GM18873 (cell line): ENCODE results near the gene CACNB3.
"Not testable (repeated sequence)": the region's sequence is repeated elsewhere in the genome, so short reads cannot be mapped to it uniquely, and the experiment has no call there.

Experiments used
- ATAC-seq: cut with Tn5 transposase; IDR thresholded peaks from one replicate; pipeline ENCODE4 v1.9.1; 2021; ENCODE audit warnings: mild to moderate bottlenecking, moderate library complexity, moderate number of reproducible peaks; ENCODE audit not compliant: unreplicated experiment, low FRiP score

The CACNB3 gene

DNA sequence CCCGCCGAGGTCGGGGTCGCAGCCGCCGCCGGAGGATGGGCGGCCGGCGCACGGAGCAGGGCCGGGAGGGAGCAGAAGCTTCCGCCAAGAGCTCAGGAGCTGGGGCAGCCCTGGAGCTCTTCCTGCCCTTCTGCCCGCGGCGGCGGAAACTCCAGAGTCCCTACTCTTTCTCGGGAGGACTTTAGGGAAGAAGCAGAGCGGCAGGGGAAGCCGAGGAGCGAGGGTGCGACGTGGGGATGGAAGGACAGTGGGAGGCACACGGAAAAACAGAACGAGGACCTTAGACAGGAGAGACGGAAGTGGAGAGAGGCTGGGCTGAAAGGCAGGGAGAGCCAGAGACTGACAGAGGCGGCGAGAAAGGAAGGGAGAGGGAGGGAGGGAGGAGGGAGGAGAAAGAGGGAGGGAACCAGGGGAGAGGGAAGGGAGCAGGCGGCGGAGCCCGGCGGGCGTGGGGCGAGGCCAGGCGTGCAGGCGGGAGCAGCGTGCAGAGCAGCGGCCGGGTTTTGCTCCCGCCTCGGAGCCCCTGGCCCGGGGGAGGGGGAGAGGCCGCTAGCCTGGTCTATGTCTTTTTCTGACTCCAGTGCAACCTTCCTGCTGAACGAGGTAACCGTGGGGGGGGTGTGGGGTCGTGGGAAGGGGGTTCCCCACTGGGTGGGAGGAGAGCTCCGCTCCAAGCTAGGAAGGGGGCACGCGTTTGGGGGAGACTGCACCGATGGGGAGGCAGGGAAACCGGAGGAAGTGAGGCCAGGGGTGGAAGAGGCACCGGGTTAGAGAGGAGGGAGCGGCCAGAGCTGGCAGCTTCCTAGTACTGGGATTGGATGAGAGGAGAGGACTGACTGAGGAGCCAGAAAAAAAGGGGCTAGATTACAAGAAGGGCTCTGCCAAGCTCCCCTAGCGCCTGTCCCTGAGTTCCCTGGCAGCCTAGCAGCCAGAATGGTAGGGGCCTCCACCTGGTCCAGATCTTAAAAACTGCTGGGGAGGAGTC is 2.9 kb upstream of the CACNB3 start:
- ATAC-seq: no peak

DNA sequence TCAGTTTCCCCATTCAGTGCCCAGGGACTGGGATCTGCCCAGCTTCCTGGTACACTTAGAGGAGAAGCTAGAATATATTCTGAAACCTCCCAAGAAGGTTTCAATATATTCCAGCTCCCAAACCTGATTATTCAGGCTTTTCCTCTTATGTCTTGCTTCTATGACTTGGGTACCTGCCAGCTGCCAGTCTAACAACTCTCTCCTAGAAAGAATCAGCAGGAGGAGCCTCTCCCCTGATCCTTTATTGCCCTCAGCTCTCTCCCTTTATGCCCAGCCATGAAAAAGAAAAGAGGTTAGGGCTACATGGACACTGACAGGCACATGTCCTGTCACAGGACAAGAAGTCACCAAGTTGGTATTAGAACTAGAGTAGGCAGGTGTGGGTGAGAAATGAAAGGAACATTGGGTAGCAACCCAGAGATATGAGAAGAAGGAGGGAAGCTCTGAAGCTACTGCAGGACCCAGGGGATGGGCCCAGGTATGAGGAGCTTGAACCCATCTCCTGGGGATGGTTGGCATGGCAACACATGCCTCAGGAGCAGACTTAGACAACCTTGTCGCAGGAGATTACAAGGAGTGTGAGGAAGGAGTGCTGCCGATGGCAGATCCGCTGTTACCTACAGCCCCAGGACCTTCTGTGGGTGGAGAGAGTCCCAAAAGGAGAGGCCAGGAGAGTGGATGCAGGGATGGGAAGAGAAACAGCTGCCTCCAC is 2.0 kb upstream of the CACNB3 start:
- no peak for ATAC-seq

DNA sequence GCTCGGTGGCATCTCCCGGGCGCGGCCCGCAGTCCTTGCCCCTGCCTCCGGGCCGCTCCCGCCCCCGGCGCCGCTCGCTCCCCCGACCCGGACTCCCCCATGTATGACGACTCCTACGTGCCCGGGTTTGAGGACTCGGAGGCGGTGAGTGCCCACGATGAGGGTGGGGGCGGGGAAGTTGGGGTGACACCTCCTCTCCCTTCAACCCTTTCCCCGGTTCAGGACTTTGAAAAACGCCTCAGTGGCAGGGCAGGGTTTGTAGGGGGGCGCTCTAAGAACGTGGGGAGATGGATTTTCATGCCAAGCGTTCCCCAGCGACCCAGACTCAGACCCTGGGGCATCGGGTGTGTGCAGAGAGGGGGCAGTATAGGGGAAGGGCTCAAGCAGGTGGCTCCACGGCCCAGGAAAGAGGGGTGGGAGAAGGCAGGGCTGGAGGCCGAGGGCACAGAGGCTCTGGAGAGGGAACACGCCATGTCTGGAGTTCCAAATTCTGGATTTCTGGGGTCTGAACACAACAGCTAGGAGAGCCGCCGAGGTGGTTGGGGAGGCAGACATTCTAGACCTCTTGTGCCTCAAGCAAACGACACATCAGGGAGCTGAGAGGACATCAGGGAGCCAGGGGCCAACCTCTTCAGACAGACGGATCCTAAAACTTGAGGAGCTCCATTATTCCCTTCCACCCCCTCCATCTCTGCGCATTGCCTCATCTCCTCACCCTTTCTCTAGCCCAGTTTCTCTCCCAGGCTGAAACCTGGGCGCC is 715 bp downstream of the CACNB3 start:
- ATAC-seq: no peak

DNA sequence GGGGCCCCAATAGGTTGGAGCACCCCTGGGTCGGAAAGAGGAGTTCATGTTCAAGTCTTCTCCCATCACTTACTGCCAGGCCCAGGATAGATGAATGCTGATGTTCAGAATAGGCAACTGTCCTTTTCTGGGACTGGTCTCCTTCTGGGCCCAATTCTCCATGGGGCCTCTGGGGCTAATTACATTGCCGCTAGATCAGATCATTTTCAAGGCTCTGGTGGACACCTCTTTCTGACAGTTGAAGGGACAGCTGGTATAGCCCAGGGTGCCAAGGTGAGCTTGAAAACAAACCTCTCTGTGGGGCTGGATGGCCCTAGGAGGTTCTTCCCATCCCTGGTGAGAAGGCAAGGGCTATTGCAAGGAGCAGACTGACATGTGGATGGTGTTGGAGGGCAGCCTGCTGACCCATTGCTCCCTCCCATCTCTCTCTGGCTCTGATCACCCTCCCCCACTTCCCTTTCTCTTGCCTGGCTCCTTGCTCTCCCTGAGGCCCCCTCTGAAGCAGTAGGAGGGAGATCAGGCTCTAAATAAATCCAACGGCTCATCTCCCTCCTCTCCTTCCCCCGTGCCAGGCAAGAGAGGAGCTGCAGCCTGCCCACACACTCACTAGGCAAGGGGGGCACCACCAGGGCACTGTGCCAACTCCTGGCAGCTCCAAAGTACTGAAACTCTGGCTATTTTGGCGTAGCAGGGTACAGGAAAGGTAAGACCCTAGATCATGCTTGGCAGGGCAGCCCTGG is 1.9 kb downstream of the CACNB3 start:
- no peak for ATAC-seq

DNA sequence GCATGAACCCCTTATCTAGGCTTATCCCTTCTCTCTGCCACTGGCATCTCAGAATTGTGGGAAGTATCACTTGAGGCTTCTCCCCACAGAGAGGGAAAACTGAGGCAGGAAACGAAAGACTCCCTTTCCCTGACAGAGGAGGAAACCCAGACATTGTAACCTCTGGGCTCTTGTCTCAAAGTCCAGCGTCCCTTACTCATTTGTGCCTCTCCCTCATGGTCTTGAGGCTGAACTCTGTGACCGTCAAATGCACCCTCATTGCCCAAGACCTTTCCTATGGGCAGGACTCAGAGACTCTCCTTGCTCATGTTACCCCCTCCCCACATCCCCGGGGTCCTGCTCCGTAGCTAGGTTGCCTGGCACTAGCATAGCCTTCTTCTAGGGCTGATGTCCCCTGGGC is 3.8 kb downstream of the CACNB3 start:
- ATAC-seq: no peak

DNA sequence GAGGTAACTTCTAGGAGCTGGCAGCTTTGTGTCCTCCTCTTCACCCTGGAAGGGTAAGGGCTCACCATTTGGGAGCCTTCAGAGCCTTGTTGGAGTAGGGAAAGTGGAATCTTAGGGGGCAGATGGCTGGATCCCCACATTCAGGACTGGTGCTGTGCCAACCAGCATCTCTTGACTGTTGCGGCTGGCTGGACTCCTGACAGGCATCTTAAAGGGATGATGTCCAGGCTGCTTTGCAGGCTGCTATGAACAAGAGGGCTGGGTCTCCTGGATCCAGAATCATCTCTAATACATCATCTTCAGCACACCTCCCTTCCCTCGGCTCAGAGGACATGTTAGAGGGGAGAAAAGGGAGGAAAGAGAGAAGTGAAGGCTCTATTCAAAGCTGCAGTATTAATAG is 4.4 kb downstream of the CACNB3 start:
- no peak for ATAC-seq

DNA sequence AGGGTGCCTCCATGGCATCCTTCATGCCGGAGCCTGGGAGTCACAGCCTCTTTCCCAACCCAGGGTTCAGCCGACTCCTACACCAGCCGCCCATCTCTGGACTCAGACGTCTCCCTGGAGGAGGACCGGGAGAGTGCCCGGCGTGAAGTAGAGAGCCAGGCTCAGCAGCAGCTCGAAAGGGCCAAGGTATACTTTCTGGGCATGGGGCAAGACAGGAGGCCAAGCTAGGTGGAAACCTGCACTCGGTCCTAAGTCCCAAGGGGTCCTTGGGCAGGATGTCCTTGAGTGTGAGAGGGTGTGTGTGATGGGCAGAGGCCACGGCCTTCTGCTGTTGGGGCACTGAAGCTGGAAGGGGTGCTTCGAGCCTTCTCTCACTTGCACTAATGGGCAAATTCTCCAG is 5.0 kb downstream of the CACNB3 start:
- no peak for ATAC-seq

DNA sequence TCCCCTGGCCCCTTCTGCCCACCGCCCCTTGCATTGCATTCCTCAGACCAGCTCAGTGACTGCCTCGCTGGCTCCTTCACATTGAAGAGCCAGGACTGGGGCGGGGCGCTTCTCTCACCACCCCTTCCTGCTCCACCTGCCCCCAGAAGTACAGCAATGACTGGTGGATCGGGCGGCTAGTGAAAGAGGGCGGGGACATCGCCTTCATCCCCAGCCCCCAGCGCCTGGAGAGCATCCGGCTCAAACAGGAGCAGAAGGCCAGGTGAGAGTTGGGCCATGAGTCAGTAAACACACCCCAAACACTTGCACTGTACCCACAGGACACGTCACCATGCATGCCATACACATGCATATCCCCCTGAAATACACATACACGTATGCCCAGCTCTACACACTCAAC is 5.8 kb downstream of the CACNB3 start:
- ATAC-seq: no peak

DNA sequence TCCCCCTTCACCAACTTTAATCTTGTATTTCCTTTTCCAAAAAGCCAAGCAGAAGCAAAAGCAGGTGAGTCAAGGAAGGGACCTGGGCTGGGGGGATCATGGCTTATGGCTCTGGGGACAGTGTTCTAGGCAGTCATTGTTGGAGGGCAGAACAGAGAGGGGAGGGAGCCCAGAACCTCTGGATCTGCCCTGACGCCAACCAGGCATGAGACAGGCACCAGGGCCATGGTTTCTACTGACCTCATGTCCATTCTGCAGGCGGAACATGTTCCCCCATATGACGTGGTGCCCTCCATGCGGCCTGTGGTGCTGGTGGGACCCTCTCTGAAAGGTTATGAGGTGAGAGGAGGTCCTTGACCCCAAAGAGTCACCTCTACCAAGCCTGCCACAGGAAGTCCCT is 6.6 kb downstream of the CACNB3 start:
- no peak for ATAC-seq

DNA sequence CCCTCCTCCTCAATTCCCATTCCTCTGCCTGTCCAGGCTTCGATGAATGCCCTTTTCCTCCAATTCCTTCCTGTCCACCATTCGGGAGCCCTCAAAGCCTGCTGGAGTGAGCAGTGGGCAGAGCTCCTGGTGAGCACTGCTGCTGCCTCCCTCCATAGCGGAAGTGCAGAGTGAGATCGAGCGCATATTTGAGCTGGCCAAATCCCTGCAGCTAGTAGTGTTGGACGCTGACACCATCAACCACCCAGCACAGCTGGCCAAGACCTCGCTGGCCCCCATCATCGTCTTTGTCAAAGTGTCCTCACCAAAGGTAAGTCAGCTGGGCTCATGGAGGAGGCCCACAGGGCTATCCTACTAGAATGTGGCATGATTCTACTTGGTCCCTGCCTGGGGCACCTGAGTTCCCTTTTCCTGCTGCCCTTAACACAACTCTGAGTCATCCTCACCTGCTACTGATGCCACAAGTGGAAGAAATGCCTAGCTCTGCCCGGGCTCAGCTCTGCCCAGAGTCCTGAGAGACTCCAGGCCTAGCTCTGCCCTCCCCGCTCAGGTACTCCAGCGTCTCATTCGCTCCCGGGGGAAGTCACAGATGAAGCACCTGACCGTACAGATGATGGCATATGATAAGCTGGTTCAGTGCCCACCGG is 8.0 kb downstream of the CACNB3 start:
- ATAC-seq: no peak

DNA sequence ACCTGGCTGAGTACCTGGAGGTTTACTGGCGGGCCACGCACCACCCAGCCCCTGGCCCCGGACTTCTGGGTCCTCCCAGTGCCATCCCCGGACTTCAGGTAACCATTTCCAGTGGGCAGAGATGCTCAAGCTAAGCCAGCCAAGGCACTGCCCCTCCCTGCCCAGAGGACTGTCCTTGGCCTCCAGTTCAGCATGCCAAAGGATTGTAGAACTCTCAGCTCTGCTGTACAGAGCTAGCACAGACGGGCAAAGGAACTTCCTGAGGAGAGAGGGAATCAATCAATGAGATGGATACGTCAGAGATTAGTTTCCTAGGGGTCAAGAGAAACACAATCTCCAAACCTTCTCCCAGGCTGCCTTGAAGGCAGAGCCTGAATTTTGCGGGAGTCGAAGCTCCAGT is 8.7 kb downstream of the CACNB3 start:
- no peak for ATAC-seq

DNA sequence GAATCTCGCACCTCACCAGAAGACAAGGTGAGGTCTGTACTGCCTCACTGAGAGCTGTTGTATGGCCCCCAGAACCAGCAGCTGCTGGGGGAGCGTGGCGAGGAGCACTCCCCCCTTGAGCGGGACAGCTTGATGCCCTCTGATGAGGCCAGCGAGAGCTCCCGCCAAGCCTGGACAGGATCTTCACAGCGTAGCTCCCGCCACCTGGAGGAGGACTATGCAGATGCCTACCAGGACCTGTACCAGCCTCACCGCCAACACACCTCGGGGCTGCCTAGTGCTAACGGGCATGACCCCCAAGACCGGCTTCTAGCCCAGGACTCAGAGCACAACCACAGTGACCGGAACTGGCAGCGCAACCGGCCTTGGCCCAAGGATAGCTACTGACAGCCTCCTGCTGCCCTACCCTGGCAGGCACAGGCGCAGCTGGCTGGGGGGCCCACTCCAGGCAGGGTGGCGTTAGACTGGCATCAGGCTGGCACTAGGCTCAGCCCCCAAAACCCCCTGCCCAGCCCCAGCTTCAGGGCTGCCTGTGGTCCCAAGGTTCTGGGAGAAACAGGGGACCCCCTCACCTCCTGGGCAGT is 9.3 kb downstream of the CACNB3 start:
- no peak for ATAC-seq

DNA sequence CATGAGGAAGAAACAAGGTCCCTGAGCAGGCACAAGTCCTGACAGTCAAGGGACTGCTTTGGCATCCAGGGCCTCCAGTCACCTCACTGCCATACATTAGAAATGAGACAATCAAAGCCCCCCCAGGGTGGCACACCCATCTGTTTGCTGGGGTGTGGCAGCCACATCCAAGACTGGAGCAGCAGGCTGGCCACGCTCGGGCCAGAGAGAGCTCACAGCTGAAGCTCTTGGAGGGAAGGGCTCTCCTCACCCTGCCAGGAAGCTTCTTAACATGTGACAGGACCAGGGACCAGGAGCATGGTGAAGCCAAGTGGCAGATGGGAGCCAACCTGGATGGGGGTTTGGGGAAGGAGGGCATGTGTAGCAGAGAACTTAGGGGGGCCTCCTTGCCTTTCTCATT is 10.0 kb downstream of the CACNB3 start:
- ATAC-seq: no peak

DNA sequence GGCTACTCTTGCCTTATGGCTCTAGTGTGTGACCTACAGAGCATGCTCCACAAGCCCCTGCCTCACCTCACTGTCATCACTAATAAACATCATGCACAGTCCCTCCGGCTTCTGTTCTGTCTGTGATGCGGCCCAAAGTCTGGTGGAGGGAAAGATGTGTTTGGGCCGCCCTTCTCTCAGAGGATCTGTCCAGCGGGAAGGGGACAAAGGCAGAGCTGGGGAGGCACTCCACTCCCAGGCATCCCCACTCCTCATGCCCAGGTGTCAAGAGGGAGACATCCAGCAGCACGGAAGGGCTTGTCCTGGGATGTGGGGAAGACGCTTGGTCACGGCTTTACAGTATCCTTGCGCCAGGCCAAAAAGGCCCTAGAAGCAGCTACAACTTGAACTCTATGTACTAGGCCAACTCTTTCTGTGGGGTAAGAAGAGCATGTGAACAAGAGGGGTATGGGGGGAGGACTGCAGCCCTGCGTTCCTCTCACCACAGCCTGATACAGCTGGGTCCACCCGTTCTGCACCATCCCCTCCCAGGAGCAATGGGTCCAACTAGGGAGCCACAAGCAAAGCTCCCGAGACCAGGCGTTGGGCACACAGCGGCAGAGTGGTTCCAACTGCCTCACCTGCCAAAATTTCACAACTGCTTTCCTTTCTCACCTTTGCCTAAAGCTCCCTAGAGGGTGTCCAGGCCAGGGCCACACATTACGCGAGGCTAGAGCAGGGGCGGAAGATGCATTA is 10.7 kb downstream of the CACNB3 start:
- ATAC-seq: no peak

DNA sequence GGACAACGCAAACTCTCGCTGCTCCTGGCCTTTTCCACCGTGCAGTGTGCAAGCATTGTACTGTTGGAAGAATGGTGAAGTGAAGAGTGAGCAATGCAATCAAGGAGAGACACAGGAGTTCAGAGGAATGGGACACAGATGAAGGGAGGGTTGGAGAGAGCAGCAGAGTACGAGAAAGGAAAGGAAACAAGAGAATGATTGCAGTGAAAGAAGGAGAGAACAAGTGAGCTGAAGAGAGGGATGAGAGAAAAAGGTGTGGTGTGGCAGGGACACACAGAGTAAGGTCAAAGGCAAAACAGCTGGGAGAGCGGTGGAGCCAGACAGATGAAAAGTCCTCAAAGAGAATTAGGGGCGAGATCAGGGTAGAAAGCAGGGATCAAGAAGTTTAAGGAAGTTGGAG is 13.0 kb downstream of the CACNB3 start:
- ATAC-seq: no peak

DNA sequence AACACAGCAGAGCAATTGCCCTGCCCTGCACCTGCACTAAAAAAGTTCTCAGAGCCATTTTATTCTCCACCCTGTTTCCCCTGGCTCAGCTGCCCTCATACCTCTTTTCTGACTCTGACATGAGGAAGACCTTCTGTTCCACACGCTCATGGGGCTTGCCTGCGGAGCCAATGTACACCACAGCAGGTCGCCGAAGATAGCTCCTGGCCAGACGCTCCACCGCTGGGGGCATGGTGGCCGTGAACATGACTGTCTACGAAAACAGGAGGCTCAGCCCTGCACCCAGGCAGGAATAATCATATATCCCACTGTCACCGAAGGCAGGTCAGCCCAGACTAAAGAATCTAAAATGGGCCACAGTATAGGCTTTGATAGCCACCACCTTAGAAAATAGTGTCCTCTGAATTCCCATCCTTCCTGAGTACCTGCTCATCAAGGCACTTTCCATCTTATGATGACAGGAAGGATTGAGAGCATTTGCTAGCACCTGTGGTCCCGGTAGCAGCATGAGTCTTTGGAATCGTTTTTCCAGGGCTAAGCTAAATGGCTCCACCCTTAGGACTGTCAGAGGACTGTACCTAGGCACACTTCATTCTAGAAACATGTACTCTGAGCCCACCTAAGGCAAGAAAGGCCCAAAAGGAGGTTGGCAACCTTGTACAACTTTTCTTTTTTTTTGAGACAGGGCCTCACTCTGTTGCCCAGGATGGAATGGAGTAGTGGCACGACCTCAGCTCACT is 14.2 kb downstream of the CACNB3 start:
- no peak for ATAC-seq

DNA sequence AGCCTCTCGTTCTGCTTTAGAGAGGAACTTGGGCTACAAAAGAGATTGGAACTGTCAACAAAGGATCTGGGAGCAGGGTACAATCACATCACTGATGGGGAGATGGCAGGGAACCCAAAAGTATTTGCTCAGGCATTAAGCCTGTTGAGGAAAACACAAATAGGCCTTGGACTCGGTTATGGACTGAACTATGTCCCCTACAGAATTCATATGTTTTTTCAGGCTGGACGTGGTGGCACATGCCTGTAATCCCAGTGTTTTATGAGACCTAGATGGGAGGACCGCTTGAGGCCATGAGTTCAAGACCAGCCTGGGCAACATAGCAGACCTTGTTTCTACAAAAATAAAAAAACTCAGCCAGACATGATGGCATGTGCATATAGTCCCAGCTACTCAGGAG is 19.8 kb downstream of the CACNB3 start:
- ATAC-seq: no peak

DNA sequence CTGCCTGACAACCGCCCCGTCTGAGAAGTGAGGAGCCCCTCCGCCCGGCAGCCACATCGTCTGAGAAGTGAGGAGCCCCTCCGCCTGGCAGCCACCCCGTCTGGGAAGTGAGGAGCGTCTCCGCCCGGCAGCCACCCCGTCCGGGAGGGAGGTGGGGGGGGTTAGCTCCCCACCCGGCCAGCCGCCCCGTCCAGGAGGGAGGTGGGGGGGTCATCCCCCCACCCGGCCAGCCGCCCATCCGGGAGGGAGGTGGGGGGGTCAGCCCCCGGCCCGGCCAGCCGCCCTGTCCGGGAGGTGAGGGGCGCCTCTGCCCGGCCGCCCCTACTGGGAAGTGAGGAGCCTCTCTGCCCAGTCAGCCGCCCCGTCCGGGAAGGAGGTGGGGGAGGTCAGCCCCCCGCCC is 23.7 kb downstream of the CACNB3 start:
- not testable (repeated sequence) for ATAC-seq
